ENCODE results near the gene CTTNBP2.

DNA sequence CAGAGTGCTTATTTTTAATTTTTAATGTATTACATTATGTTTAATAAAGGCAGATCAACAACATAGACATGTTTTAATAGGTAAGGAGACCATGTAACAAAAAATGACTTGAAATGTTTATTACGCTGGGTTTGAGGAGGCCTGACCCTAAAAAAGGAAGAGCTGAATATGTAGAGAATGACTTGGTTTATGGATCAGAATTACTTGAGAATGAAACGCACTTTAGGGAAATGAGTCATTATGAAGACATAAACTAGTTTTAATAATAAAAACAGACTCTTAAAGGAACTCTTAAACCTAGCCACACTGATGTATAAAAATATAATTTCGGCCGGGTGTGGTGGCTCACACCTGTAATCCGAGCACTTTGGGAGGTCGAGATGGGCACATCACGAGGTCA lies 56.5 kb downstream of the CTTNBP2 start:
- TF ChIP-seq EZH2 (IDR thresholded peaks at IDR 0.05; ENCODE audit: low read length, missing control alignments), result no peak
- no peak for TF ChIP-seq CTCF (conservative IDR thresholded peaks at IDR 0.05 in 1 of 2, IDR thresholded peaks at IDR 0.05 in 1 of 2; ENCODE audit: low read depth in 1 of 2, low read length in 2 of 2)

All from fibroblast of lung (primary cell).